NT2/D1 (cell line): ENCODE measurements around the gene SDK1.

Experiments used
- SUZ12 ChIP-seq: IDR thresholded peaks from 2 replicates; pipeline ENCODE4 v1.6.1; 2011; ENCODE audit not compliant: insufficient read length, insufficient read depth; ENCODE audit errors: extremely low read depth
- YY1 ChIP-seq: IDR thresholded peaks from 2 replicates; pipeline ENCODE4 v1.6.1; 2011; ENCODE audit not compliant: insufficient read length, insufficient read depth
- ZNF274 ChIP-seq: IDR thresholded peaks from 2 replicates; pipeline ENCODE4 v1.6.1; 2011; ENCODE audit warnings: mild to moderate bottlenecking, low read depth, low read length

- TF ChIP-seq SUZ12 (no peak), YY1 (no peak), ZNF274 (no peak)
Observed at GRCh38 chr7:4037877-4038276, 736.8 kb downstream of the SDK1 start.
